ENCODE measurements around the gene FGF1. TPM values are rescaled to one million over a fixed set of nuclear protein-coding genes. Genes with fewer than 3 reads are reported as not detected.

Gene FGF1
- total RNA-seq, result not detected
- total RNA-seq (2013), result not detected

DNA sequence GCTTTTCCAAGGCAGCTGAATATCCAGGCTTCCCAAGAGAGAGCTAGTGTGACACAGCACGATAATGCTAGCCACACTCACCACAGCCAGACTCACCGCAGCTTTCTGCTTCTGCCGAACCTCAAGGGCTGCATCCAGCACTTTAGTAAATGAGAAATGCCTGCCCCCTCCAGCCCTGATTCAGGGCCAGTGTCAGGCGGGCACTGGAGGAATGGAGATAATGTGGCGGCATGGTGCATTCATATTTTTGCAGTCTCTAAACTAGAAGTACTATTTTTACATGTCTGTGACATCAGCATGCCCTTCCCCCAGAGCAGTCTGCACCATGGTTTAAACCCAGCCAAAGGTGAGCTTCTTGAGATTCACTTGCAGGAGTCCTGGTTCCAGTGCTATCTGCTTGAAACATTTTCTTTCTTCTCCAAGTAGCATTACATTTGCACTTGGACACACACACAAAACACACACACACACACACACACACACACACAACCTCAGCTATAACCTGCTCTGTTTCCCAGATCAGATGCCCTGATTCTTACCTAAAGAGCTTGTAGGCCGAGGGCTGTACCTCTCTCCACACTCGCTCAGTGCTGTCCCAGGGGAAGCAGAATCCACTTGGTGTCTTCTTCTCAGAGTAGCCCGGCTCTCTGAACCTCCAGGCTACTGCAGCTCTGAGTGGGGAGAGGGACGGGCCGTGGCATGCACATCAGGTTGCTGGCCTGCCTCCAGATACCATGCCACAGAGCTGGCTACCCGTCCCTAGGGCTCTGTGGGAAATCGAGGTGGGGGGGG lies at the start of gene FGF1:
FGF1 (minus strand) TSS at position 673 of the 792 bp plus-strand sequence. CDS start 71,963 bp downstream, outside the sequence.
- no peaks in the 10 kb centered on the region for H3K4me1 Mint-ChIP-seq
- Histone ChIP-seq H3K27me3 (ENCODE audit: control insufficient read depth, insufficient read depth, low read length) (no peaks in the 10 kb centered on the region), H3K27ac (ENCODE audit: low read length) (no peak within 1 kb of the TSS), H3K9me3 (ENCODE audit: control insufficient read depth, insufficient read depth, low read length) (no peaks in the 10 kb centered on the region), H3K4me1 (ENCODE audit: control insufficient read depth, insufficient read depth, low read length) (no peaks in the 10 kb centered on the region), H3K36me3 (ENCODE audit: control insufficient read depth, insufficient read depth, low read length) (no peaks in the 10 kb centered on the region), H3K4me3 (ENCODE audit: low read length) (no peak within 1 kb of the TSS)
- TF ChIP-seq, protein P1, sequence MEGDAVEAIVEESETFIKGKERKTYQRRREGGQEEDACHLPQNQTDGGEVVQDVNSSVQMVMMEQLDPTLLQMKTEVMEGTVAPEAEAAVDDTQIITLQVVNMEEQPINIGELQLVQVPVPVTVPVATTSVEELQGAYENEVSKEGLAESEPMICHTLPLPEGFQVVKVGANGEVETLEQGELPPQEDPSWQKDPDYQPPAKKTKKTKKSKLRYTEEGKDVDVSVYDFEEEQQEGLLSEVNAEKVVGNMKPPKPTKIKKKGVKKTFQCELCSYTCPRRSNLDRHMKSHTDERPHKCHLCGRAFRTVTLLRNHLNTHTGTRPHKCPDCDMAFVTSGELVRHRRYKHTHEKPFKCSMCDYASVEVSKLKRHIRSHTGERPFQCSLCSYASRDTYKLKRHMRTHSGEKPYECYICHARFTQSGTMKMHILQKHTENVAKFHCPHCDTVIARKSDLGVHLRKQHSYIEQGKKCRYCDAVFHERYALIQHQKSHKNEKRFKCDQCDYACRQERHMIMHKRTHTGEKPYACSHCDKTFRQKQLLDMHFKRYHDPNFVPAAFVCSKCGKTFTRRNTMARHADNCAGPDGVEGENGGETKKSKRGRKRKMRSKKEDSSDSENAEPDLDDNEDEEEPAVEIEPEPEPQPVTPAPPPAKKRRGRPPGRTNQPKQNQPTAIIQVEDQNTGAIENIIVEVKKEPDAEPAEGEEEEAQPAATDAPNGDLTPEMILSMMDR (IDR thresholded peaks at IDR 0.05), result no peak
- H3K9me3 Mint-ChIP-seq, result no peaks in the 10 kb centered on the region
- WGBS (ENCODE audit: insufficient coverage), result 80% methylated on average over 12 of the region's 12 CpGs
- no peaks in the 10 kb centered on the region for H3K36me3 Mint-ChIP-seq
- intact Hi-C loops (cut with micrococcal nuclease), result no loop called here
- H3K27ac Mint-ChIP-seq, result no peak within 1 kb of the TSS
- ATAC-seq (no peak), DNase-seq (no peak)
- no peak within 1 kb of the TSS for H3K4me3 Mint-ChIP-seq
- peaks cover 9 to 20% of the 10 kb centered on the region in 2 donors for H3K27me3 Mint-ChIP-seq (ENCODE audit: low read depth in 2 of 2)

DNA sequence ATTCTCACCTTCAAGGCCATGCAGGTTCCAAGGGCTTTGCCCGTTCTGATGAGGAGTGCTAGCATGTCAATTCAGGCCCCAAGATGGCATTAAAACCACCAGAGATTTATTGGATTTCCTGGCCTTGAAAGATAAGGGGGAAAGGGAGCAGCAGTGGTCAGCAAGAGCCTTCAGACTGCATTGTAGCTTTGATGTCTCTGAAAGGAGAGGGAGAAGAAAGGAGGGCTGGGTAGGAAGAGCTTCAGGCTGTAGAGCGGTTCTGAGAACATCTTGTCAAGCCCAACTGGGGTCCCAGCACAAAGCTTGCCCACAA lies 41.8 kb upstream of the FGF1 start:
- intact Hi-C loops (cut with micrococcal nuclease), result no loop called here
- no peaks in the 10 kb centered on the region for H3K27me3 Mint-ChIP-seq (ENCODE audit: low read depth in 2 of 2)
- H3K36me3 Mint-ChIP-seq, result no peaks in the 10 kb centered on the region
- Histone ChIP-seq H3K4me3 (ENCODE audit: low read length) (no peak overlapping the region), H3K4me1 (ENCODE audit: control insufficient read depth, insufficient read depth, low read length) (peaks cover 5% of the 10 kb centered on the region), H3K9me3 (ENCODE audit: control insufficient read depth, insufficient read depth, low read length) (no peaks in the 10 kb centered on the region), H3K27ac (ENCODE audit: low read length) (no peak overlapping the region), H3K27me3 (ENCODE audit: control insufficient read depth, insufficient read depth, low read length) (no peaks in the 10 kb centered on the region), H3K36me3 (ENCODE audit: control insufficient read depth, insufficient read depth, low read length) (no peaks in the 10 kb centered on the region)
- H3K27ac Mint-ChIP-seq, result no peak overlapping the region
- TF ChIP-seq, protein P1 (IDR thresholded peaks at IDR 0.05), result no peak
- H3K4me1 Mint-ChIP-seq, result peaks cover 4 to 23% of the 10 kb centered on the region in 2 donors
- no peak overlapping the region for H3K4me3 Mint-ChIP-seq
- DNase-seq (no peak), ATAC-seq (no peak)
- H3K9me3 Mint-ChIP-seq, result no peaks in the 10 kb centered on the region
- WGBS (ENCODE audit: insufficient coverage), result 75% methylated on average over 2 of the region's 2 CpGs

DNA sequence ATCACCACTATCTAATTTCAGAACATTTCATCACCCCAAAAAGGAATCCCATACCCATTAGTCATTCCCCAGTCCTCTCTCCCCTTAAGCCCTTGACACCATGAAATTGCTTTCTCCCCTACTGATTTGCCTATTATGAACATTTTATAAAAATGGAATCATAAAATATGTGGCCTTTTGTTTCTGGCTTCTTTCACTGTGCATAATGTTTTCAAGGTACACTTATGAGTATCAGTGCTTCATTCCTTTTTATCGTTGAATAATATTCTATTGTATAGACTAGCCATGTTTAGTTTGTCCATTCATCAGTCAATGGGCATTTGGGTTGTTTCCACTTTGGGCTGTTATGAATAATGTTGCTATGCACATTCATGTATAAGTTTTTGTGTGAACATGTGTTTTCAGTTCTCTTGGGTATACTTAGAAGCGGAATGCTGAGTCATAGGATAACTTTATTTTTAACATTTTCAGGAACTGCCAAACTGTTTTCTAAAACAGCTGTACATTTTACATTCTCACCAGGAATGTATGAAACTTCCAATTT lies 40.4 kb upstream of the FGF1 start:
- Histone ChIP-seq H3K4me1 (ENCODE audit: control insufficient read depth, insufficient read depth, low read length) (no peaks in the 10 kb centered on the region), H3K27me3 (ENCODE audit: control insufficient read depth, insufficient read depth, low read length) (no peaks in the 10 kb centered on the region), H3K4me3 (ENCODE audit: low read length) (no peak overlapping the region), H3K36me3 (ENCODE audit: control insufficient read depth, insufficient read depth, low read length) (no peaks in the 10 kb centered on the region), H3K9me3 (ENCODE audit: control insufficient read depth, insufficient read depth, low read length) (no peaks in the 10 kb centered on the region), H3K27ac (ENCODE audit: low read length) (no peak overlapping the region)
- H3K36me3 Mint-ChIP-seq, result no peaks in the 10 kb centered on the region
- ATAC-seq (no peak), DNase-seq (no peak)
- TF ChIP-seq, protein P1 (IDR thresholded peaks at IDR 0.05), result no peak
- no peaks in the 10 kb centered on the region for H3K27me3 Mint-ChIP-seq (ENCODE audit: low read depth in 2 of 2)
- H3K9me3 Mint-ChIP-seq, result no peaks in the 10 kb centered on the region
- no peak overlapping the region for H3K4me3 Mint-ChIP-seq
- WGBS (ENCODE audit: insufficient coverage), result 88% methylated on average over 1 of the region's 2 CpGs
- peaks cover 0 to 16% of the 10 kb centered on the region in 2 donors for H3K4me1 Mint-ChIP-seq
- intact Hi-C loops (cut with micrococcal nuclease), result no loop called here
- H3K27ac Mint-ChIP-seq, result no peak overlapping the region
